ENCODE measurements around the gene CPB2. TPM values are rescaled to one million over a fixed set of nuclear protein-coding genes. Genes with fewer than 3 reads are reported as not detected.

CPB2 gene
- total RNA-seq, 1 experiment from 2014 or later = 0.28 TPM

- Histone ChIP-seq H3K27ac (ENCODE audit: low read length) (no peak overlapping the region), H3K9me3 (ENCODE audit: control insufficient read depth, insufficient read depth, low read depth, low read length) (no peaks in the 10 kb centered on the region), H3K27me3 (ENCODE audit: control insufficient read depth, insufficient read depth, low read length) (no peaks in the 10 kb centered on the region), H3K4me1 (ENCODE audit: control insufficient read depth, insufficient read depth, low read length) (peaks cover 5% of the 10 kb centered on the region; the same call in 1 of the 2 replicates), H3K4me3 (ENCODE audit: low read depth in 2 of 2, low read length in 2 of 2) (no peak overlapping the region), H3K36me3 (ENCODE audit: control insufficient read depth, insufficient read depth, low read length) (no peaks in the 10 kb centered on the region; the same call in 1 of the 2 replicates)
- no peak for ATAC-seq
- intact Hi-C loops (cut with micrococcal nuclease; ENCODE audit: unreplicated experiment) (no loop called here), in situ Hi-C loops (cut with HindIII; ENCODE audit: low pct_unique_long_range_greater_than_20kb, low sequenced_read_pairs) (no loop called here)
- ChIA-PET POLR2A (no interaction called here), CTCF (no interaction called here)
- TF ChIP-seq REST (IDR thresholded peaks at IDR 0.05; ENCODE audit: insufficient read depth in 1 of 2, low read depth in 2 of 2, low read length in 1 of 2) (no peak), CTCF (IDR thresholded peaks at IDR 0.05) (no peak), SIN3A (IDR thresholded peaks at IDR 0.05; ENCODE audit: borderline replicate concordance, insufficient read depth, low read depth, low read length) (no peak), TCF7L2 (IDR thresholded peaks at IDR 0.05; ENCODE audit: low read depth, low read length) (no peak), POLR2AphosphoS5 (IDR thresholded peaks at IDR 0.05; ENCODE audit: low read depth, low read length) (no peak)
- no peak for DNase-seq (ENCODE audit: low read depth, low spot score)
- BruUV-seq (replicated peaks) = no TSS peak
These were observed 61.2 kb downstream of the CPB2 start for GRCh38 chr13:46043647-46044046.

- ATAC-seq = no peak
- H3K27me3 ChIP-seq (ENCODE audit: control insufficient read depth, insufficient read depth, low read length) = no peaks in the 10 kb centered on the region
- TF ChIP-seq REST (IDR thresholded peaks at IDR 0.05; ENCODE audit: insufficient read depth in 1 of 2, low read depth in 2 of 2, low read length in 1 of 2) (no peak), TCF7L2 (IDR thresholded peaks at IDR 0.05; ENCODE audit: low read depth, low read length) (no peak), SIN3A (IDR thresholded peaks at IDR 0.05; ENCODE audit: borderline replicate concordance, insufficient read depth, low read depth, low read length) (no peak), CTCF (IDR thresholded peaks at IDR 0.05) (no peak), POLR2AphosphoS5 (IDR thresholded peaks at IDR 0.05; ENCODE audit: low read depth, low read length) (no peak)
- H3K4me3 ChIP-seq (ENCODE audit: low read depth in 2 of 2, low read length in 2 of 2) = no peak overlapping the region
- intact Hi-C loops (cut with micrococcal nuclease; ENCODE audit: unreplicated experiment) = no loop called here
- H3K4me1 ChIP-seq (ENCODE audit: control insufficient read depth, insufficient read depth, low read length) = peaks cover 5% of the 10 kb centered on the region; the same call in 1 of the 2 replicates
- H3K9me3 ChIP-seq (ENCODE audit: control insufficient read depth, insufficient read depth, low read depth, low read length) = no peaks in the 10 kb centered on the region
- POLR2A ChIA-PET = no interaction called here
- CTCF ChIA-PET = no interaction called here
- H3K36me3 ChIP-seq (ENCODE audit: control insufficient read depth, insufficient read depth, low read length) = no peaks in the 10 kb centered on the region; the same call in 1 of the 2 replicates
- in situ Hi-C loops (cut with HindIII; ENCODE audit: low pct_unique_long_range_greater_than_20kb, low sequenced_read_pairs) = no loop called here
- no TSS peak for BruUV-seq (replicated peaks)
- no peak for DNase-seq (ENCODE audit: low read depth, low spot score)
- no peak overlapping the region for H3K27ac ChIP-seq (ENCODE audit: low read length)
These were observed 63.4 kb downstream of the CPB2 start for GRCh38 chr13:46041419-46041839.
